ENCODE data around the gene CDH4.

The CDH4 gene

GRCh38 chr20:61699495-61700374 is 447.7 kb downstream of the CDH4 start:
- no peaks in the 10 kb centered on the region for H3K4me1 ChIP-seq (ENCODE audit: control insufficient read depth, insufficient read depth, low read length)
- POLR2A ChIA-PET: no interaction called here
- H3K27ac ChIP-seq (ENCODE audit: extremely low read depth, low read depth, low read length): no peak overlapping the region
- H3K9me3 ChIP-seq (ENCODE audit: control insufficient read depth, insufficient read depth, low read depth, low read length): no peaks in the 10 kb centered on the region
- CTCF ChIA-PET: interaction anchor here (0.6 kb wide), 3 partner anchors 36 to 1911 kb away, joined by 3 to 8 read pairs (median 3); no protein-coding TSS in a partner anchor
- no peaks in the 10 kb centered on the region for H3K36me3 ChIP-seq (ENCODE audit: control insufficient read depth in 2 of 2, insufficient read depth in 1 of 2, low read length in 2 of 2)
- no peak for TF ChIP-seq ZNF600 (tag by site-specific recombination; IDR thresholded peaks at IDR 0.05)
- no peak for TF ChIP-seq ZBTB49 (tag by site-specific recombination; IDR thresholded peaks at IDR 0.05; ENCODE audit: low read depth)
- TF ChIP-seq SCRT2 (tag by site-specific recombination; IDR thresholded peaks at IDR 0.05): peak; percentile 65
- TF ChIP-seq ATF2 (tag by site-specific recombination; IDR thresholded peaks at IDR 0.05; ENCODE audit: low read depth): peak; percentile 43; the same call in 1 of the 2 replicates
- no peak for TF ChIP-seq SP3 (tag by site-specific recombination; IDR thresholded peaks at IDR 0.05)
- peak; percentile 71; the same call in 1 of the 2 replicates for TF ChIP-seq ZBTB20 (tag by site-specific recombination; IDR thresholded peaks at IDR 0.05)
- H3K4me3 ChIP-seq (ENCODE audit: low read depth, low read length): no peak overlapping the region

- no peak for TF ChIP-seq ZNF707 (tag by site-specific recombination; IDR thresholded peaks at IDR 0.05)
- peak; percentile 60 for TF ChIP-seq GLIS1 (tag by site-specific recombination; IDR thresholded peaks at IDR 0.05)
- Histone ChIP-seq H3K4me3 (ENCODE audit: low read depth, low read length) (no peak overlapping the region), H3K27ac (ENCODE audit: extremely low read depth, low read depth, low read length) (no peak overlapping the region), H3K36me3 (ENCODE audit: control insufficient read depth in 2 of 2, insufficient read depth in 1 of 2, low read length in 2 of 2) (no peaks in the 10 kb centered on the region), H3K9me3 (ENCODE audit: control insufficient read depth, insufficient read depth, low read depth, low read length) (no peaks in the 10 kb centered on the region), H3K4me1 (ENCODE audit: control insufficient read depth, insufficient read depth, low read length) (no peaks in the 10 kb centered on the region)
- ChIA-PET CTCF (no interaction called here), POLR2A (no interaction called here)
These were observed 448.6 kb downstream of the CDH4 start for GRCh38 chr20:61700595-61701140.

- TF ChIP-seq SETDB1 (IDR thresholded peaks at IDR 0.05; ENCODE audit: insufficient read length, low read length) (no peak), ZNF830 (tag by site-specific recombination; IDR thresholded peaks at IDR 0.05; ENCODE audit: low read depth) (no peak), ZNF624 (tag by site-specific recombination; IDR thresholded peaks at IDR 0.05) (no peak), ZNF239 (tag by site-specific recombination; IDR thresholded peaks at IDR 0.05) (no peak), GLI2 (tag by site-specific recombination; IDR thresholded peaks at IDR 0.05; ENCODE audit: borderline replicate concordance, low read depth) (no peak), ZNF560 (tag by site-specific recombination; IDR thresholded peaks at IDR 0.05; ENCODE audit: borderline replicate concordance) (no peak), ZNF175 (tag by site-specific recombination; IDR thresholded peaks at IDR 0.05) (no peak), ZBTB21 (tag by site-specific recombination; IDR thresholded peaks at IDR 0.05) (no peak), ZBTB48 (tag by site-specific recombination; IDR thresholded peaks at IDR 0.05) (no peak), ZEB2 (tag by site-specific recombination; IDR thresholded peaks at IDR 0.05) (no peak), ZSCAN16 (tag by site-specific recombination; IDR thresholded peaks at IDR 0.05) (no peak), HIC1 (tag by site-specific recombination; IDR thresholded peaks at IDR 0.05) (no peak), ZNF843 (tag by site-specific recombination; IDR thresholded peaks at IDR 0.05) (no peak), ZNF837 (tag by site-specific recombination; IDR thresholded peaks at IDR 0.05) (no peak)
- H3K4me3 ChIP-seq (ENCODE audit: low read depth, low read length): no peak overlapping the region
- ChIA-PET POLR2A (no interaction called here), CTCF (no interaction called here)
- no peak overlapping the region for H3K27ac ChIP-seq (ENCODE audit: extremely low read depth, low read depth, low read length)
- no peaks in the 10 kb centered on the region for H3K4me1 ChIP-seq (ENCODE audit: control insufficient read depth, insufficient read depth, low read length)
- H3K36me3 ChIP-seq (ENCODE audit: control insufficient read depth in 2 of 2, insufficient read depth in 1 of 2, low read length in 2 of 2): no peaks in the 10 kb centered on the region
- H3K9me3 ChIP-seq (ENCODE audit: control insufficient read depth, insufficient read depth, low read depth, low read length): no peaks in the 10 kb centered on the region
These were observed 449.3 kb downstream of the CDH4 start for GRCh38 chr20:61701401-61701800.
